HUDEP-2 (cell line): ENCODE measurements around the gene KRT26.

Source experiments
- DNase-seq, 76 experiments: peaks; one replicate each; lab custom pipeline; 2025; ENCODE audit not compliant: unreplicated experiment in 76 of 76; lab: John Stamatoyannopoulos, UW

The KRT26 gene

GRCh38 chr17:40734018-40734417 is 38.0 kb downstream of the KRT26 start:
- DNase-seq = no peak

GRCh38 chr17:40730970-40731369 is 41.0 kb downstream of the KRT26 start:
- DNase-seq = no peak

GRCh38 chr17:40727447-40728231 is 44.4 kb downstream of the KRT26 start:
- no peak for DNase-seq

- no peak for DNase-seq
Measured at GRCh38 chr17:40726919-40727318, 45.1 kb downstream of the KRT26 start.

- DNase-seq = no peak
Measured at GRCh38 chr17:40724656-40725055, 47.3 kb downstream of the KRT26 start.

DNA sequence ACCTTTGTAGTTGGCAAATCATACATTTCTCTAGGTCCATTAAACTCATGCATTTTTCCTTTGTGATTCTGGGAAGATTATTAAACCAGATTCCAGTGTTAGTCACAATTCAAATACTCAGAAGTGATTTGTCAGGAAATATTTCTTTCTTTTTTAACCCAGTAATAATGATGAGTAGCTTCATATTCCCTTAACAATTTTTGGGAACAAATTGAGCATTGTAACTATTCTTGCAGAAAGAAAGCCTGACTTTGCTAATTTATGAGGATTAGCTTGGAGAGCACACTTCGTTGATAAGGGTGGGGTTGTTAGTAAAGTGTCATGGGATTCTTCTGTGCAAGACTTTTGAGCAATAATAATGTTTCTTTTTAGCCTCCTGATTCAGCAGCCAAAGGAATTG is 49.8 kb downstream of the KRT26 start:
- DNase-seq = no peak

- DNase-seq = no peak
Measured at GRCh38 chr17:40720899-40721298, 51.1 kb downstream of the KRT26 start.

GRCh38 chr17:40718930-40719329 is 53.1 kb downstream of the KRT26 start:
- no peak for DNase-seq

DNA sequence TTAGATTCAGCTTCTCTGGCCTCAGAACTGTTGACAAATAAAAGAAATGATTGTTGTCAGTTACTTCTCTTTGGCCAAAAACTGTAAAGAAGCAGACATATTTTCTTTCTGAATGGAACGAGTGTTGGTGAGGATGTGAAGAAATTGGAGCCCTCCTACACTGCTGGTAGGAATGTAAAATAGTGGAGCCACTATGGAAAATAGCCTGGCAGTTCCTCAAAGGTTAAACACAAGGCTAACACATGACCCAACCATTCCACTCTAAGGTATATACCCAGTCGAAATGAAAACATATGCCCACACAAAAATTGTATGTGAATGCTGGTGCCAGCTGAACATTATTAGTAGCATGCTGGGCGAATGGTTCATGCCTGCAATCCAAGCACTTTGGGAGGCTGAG is 54.2 kb downstream of the KRT26 start:
- no peak for DNase-seq
